ENCODE data around the gene DERL3. TPM values are rescaled to one million over a fixed set of nuclear protein-coding genes. Genes with fewer than 3 reads are reported as not detected.

The DERL3 gene
- total RNA-seq = 0.19 and 0.63 TPM in 2 replicates

DNA sequence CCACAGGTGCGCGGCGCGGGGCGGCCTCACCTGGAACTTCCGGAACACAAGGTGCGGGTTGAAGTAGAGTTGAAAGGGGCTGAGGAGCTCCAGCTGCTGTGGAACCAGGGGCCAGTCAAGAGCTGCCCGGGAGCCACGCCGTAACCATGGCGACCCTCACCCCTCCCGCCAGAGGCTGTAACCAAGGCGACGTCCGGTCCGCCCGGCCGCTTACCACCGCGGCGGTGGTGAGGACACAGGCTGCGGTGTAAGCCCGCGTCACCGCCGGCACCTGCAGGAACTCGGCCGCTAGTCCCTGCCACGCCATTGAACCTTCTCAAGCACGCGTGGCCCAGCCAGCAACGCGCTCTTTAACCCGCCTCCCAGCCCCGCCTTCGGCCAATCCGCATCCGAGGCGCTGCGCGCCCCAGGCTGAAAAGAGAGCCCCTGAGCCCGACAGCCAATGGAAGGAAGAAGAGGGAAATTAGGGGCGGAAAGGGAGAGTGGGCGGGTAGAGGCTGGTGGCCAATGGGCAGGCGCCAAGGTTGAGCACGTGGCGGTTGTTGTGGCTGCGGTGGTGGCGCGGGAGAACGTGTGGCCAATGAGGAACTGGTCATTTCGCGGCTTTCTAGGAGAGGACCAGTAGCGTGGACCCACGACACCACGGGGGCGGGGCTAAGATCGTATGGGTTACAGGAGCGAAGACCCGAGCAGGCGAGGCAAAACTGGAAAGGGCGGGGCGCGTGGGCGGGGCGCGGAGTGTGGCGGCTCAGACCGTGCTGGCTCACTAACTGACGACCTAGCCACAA lies at the start of gene DERL3:
Gene DERL3 (minus strand): TSS at position 326 of the 788 bp plus-strand sequence. CDS start 19 bp downstream, at position 307.

DNA sequence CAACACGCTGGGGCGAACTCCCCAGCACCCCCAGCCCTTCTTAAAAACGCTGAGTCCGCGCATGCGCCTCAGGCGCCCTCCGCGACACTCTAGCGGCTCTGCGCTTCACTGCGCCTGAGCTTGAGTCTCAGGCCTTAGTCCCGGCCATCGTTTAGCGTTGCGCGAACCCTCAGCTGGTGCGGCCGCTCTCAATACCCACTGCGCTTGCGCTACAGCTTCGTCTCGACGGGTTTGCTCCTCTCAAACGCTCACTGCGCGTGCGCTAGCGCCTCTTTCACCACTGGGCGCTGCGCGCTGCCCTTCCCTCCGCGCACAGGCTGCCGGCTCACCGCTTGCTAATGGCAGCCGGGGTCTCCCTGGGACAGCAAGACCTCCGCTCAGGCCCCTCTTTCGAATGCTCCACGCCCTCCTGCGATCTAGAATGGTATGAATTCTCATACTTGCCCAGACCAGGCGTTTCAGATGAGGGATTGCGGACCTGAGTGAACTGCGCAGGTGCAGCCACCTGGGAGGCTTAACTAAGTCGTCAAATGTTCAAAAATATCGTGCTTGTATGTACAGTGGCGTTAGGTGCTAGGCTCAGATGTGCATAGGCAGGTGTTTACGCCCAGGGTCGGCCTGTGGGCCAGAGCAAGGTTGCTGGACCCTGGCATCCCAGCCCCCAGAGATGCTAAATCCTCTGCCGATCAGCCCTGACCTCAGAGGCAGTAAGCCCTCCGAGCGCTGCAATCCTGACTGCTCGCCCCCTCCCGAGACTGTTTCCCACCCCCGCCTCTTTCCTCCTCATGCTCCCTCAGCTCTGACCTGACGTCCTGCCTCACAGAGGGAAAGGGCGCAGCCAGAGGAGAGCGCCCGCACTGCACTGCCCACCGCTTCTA lies 19.0 kb upstream of the DERL3 start, which contains the start of gene SLC2A11:
Gene SLC2A11 (plus strand): TSS at position 270 of the 878 bp plus-strand sequence. CDS start 125 bp downstream, at position 395.

DNA sequence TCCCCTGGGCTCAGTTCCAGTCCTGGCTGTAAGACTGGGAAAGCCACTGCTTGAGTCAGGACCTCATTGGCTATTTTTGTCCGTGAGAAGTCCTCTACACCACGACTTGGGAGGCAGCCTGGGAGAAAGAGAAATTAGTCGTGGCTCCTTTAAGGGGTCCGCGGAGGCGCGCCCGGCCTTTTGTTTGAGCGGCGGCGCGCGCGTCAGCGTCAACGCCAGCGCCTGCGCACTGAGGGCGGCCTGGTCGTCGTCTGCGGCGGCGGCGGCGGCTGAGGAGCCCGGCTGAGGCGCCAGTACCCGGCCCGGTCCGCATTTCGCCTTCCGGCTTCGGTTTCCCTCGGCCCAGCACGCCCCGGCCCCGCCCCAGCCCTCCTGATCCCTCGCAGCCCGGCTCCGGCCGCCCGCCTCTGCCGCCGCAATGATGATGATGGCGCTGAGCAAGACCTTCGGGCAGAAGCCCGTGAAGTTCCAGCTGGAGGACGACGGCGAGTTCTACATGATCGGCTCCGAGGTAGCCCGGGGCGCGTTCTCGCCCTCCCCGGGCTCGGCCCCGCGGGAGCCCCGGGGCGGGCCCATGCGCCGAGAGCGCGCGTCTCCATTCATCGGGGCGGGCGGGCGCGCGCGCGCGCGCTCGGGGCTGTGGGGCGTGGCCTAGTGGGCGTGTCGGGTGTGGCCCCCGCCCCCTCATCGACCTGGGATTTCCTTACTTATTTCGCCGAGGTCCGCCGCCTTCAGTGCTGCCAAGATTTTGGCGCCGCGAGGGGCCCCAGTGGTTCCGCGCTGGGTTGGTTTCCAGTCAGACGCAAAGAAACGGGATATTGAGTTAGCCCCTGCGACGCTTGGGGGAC lies 51.8 kb downstream of the DERL3 start, which contains the start of gene SMARCB1:
Gene SMARCB1 (plus strand): TSS at position 215 of the 848 bp plus-strand sequence. CDS start 204 bp downstream, at position 419.

Other genes starting within 250 kb of the DERL3 start
- 0.09 TPM in 1 of 2 replicates, not detected in the other for gene DRICH1, start 206.7 kb downstream of the DERL3 start, total RNA-seq
- gene RGL4, start 148.0 kb downstream of the DERL3 start, total RNA-seq = not detected in 2 replicates
- gene ZNF70, start 87.9 kb downstream of the DERL3 start, total RNA-seq = 1.9 and 3.0 TPM in 2 replicates
- gene VPREB3, start 84.6 kb downstream of the DERL3 start, total RNA-seq = 0.18 TPM in 1 of 2 replicates, not detected in the other
- gene C22orf15, start 76.0 kb downstream of the DERL3 start, total RNA-seq = 0.63 TPM in 1 of 2 replicates, not detected in the other
- gene CHCHD10, start 71.0 kb downstream of the DERL3 start, total RNA-seq = 4.3 and 8.4 TPM in 2 replicates
- gene MMP11, start 66.2 kb downstream of the DERL3 start, total RNA-seq = 8.0 and 8.6 TPM in 2 replicates
- 26.6 and 33.3 TPM in 2 replicates for gene SMARCB1, start 52.0 kb downstream of the DERL3 start, total RNA-seq
- 4.7 and 5.1 TPM in 2 replicates for gene SLC2A11, start 18.9 kb upstream of the DERL3 start, total RNA-seq
- gene MIF, start 55.4 kb upstream of the DERL3 start, total RNA-seq = 349 and 403 TPM in 2 replicates
- 3.8 and 5.1 TPM in 2 replicates for gene GSTT2B, start 122.2 kb upstream of the DERL3 start, total RNA-seq
- 2.4 and 2.5 TPM in 2 replicates for gene DDTL, start 127.9 kb upstream of the DERL3 start, total RNA-seq
- 103 and 113 TPM in 2 replicates for gene DDT, start 135.4 kb upstream of the DERL3 start, total RNA-seq
- 0.38 TPM in 1 of 2 replicates, not detected in the other for gene GSTT2, start 141.1 kb upstream of the DERL3 start, total RNA-seq
- not detected in 2 replicates for gene GSTT4, start 166.4 kb upstream of the DERL3 start, total RNA-seq
- gene CABIN1, start 172.3 kb upstream of the DERL3 start, total RNA-seq = 26.2 and 46.3 TPM in 2 replicates